8988T (cell line): ENCODE data around the gene MTMR1.

Source experiments
- DNase-seq: peaks from one replicate; pipeline ENCODE4 v3.0.0; 2011

MTMR1 gene

GRCh38 chrX:150763810-150764209 lies 70.6 kb downstream of the MTMR1 start:
- DNase-seq: no peak

DNA sequence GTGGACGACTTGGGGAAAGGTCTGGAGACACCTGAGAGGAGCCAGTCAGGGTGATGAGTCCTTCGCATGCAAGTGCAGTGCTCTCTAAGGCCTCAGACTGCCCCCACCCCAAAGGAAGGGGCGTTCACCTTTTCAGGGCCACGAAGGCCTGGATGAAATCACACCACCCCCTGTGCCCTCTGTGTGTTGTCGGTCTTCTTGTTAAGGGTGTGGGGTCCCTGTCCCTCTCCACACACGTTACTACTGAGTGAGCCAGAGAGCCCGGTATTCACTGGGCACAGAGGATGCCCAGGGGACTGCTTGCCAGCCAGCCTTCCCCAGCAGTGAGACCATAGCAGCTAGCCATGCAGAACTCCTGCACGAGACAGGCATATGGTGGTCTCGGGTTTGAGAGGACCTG lies 72.0 kb downstream of the MTMR1 start:
- DNase-seq: no peak

GRCh38 chrX:150765782-150766350 lies 72.7 kb downstream of the MTMR1 start:
- DNase-seq: no peak

DNA sequence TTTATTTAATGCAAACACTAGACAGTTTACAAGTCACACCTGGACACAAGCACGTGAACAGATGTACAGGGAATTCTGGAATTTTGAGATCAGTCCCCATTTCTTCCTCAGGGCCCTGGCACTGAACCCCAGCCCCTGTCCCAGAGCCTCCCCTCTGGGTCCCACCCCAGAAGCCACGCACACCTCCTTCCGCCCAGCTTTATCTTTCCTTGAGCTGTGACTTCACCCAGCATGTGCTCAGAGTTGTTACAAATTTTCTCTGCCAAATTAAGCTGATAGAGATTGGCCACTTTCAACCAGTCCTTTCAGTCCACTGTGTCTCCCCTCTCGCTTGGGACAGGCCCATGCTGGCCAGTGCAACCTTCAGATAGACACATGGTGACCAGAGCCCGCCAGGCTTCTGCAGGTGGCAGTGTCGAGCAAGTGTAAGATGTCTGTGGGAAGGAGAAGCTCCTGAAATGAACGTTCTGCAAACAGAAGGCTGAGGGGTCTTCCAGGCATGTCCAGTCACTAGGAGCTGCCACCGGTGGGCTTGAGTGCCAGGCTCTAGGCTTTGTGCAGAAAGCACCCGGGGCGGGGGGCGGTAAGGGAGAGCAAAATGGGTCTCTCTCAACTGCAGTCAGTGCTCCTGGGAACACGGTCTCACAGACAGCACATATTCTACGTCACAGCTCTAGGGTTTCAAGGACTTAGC lies 73.3 kb downstream of the MTMR1 start:
- no peak for DNase-seq

- DNase-seq: no peak
Measured at GRCh38 chrX:150767045-150767395, 73.8 kb downstream of the MTMR1 start.

DNA sequence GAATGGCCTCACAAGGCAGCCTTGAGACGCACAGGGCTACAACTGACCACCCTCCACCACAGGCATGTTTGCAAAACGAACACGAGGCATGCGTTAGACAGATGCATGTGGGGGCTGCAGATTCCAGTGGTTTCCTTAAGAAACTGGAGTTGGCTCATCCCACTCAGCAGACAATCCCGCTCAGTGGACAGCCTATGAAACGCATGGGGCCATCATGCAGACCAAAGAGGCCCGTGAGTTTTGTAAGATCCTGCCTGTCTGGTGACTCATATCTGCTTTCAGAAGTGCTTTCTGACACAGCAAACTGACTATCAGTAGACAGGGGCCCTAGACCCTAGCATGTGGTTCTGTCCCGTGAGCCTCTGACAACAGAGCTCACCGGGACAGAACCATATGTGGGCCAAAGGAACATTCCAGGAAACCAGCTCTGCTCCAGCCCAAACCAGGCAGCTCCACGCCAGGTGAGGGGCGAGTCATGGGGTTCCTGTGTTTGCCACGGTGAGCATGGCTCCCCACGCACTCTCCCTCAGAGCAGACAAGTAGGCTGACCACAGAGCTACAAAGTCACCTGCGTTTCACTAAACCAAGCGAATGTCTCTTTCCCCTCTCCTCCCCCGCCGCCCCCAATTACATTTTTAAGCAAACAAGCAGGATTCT lies 74.4 kb downstream of the MTMR1 start:
- no peak for DNase-seq

GRCh38 chrX:150768132-150768485 lies 74.9 kb downstream of the MTMR1 start:
- DNase-seq: no peak

DNA sequence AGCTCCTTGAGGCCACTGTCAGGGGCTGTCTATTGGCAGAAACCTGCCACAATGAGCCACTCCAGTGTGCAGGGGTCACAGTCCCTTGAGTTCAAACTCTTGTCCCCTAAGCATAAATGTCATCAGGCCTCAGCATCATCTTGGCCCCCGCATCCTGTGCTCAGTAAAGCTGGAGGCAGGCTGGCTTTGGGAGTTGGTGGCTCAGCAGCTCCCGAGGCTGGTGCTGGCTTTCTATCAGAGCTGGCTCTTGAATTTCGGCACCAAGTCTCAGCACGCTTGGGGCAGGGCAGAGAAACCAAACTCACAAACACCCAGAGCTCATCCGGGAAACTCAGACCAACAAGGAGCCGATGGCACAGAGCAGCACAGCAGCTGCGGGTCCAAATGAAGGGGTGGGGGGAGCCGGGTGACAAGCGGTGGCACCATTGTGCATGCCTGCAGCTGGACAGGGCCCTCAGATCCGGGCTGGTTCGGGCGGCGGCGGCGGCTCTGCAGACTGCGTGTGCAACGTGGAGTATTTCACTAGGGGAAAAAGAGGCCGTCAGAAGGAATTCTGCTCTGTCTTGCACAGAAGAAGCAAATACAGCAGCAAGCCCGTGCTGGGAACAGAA lies 75.5 kb downstream of the MTMR1 start:
- no peak for DNase-seq

DNA sequence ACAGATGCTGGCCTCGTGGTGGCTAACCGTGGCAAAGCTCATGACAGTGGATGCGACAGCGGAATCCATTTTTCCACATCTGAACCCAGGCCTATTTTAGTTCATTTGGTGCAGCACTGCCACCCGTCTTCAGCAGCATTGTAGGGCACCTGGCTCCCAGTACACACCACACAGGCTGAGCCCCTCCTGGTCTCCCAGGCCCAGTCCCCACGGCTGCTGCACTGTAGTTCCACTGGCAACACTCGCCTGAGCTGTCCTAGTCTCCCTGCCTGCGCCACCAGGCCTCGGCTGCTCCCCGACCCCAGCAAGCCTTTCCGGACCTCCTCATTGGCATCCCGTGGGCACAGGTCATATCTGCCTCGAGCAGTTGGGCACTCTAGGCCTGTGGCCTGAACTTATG lies 76.2 kb downstream of the MTMR1 start:
- no peak for DNase-seq

GRCh38 chrX:150770623-150771022 lies 77.4 kb downstream of the MTMR1 start:
- DNase-seq: no peak

GRCh38 chrX:150771116-150771515 lies 77.9 kb downstream of the MTMR1 start:
- DNase-seq: no peak

- DNase-seq: peak; percentile 61
Measured at GRCh38 chrX:150772150-150772970, 79.2 kb downstream of the MTMR1 start.

GRCh38 chrX:150773117-150773516 lies 79.9 kb downstream of the MTMR1 start:
- no peak for DNase-seq

DNA sequence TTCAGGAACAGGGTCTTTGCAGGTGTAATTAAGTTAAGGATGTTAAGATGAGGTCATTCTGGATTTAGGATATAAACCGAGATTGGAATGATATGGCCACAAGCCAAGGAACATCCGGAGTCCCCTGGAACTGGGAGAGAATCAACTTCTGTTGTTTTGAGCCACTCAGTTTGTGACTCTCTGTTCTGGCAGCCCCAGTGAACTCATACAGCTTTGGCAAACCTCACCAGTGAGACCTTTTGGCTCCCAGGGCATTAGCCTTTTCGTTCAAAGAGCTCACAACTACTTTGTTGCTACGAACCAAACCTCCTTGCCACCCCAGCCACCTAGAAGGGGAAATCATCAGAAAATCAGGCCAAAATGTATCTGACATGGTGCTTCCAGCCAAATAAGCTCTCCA lies 80.4 kb downstream of the MTMR1 start:
- no peak for DNase-seq

DNA sequence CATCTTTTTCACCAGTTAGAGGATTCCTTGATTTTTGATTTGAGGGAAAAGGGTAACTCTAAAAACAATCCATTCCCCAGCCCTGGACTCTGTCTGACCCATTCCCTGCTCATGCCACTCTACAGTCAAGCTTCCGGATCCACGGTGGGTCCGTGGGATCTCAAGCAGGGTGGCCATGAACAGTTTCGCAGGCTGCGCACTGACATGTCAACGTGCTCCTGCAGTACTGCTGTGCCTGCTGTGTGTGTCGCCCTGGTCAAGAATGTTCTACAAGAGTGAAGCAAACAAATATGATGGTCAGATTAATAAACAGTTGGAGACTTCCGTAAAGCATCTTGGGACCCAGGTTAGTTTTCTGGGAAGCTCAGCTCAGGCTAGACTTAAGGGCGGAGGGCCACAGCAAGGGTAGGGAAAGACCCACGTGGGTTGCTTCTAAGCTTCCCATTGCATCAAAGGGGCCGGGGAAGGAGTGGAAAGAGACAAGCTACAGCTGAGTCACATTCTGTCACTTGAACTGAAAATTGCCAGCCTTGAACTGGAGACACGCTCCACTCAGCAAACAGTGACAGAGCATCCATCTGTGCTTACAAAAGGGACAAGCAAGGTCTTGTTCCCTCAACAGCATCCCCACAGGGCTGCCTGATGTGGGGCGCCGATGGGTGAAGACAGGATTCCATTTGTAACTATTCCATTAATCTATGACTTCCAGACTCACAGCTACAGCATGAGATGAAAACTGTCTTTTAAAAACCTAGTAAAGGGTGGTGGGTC lies 81.8 kb downstream of the MTMR1 start:
- no peak for DNase-seq

DNA sequence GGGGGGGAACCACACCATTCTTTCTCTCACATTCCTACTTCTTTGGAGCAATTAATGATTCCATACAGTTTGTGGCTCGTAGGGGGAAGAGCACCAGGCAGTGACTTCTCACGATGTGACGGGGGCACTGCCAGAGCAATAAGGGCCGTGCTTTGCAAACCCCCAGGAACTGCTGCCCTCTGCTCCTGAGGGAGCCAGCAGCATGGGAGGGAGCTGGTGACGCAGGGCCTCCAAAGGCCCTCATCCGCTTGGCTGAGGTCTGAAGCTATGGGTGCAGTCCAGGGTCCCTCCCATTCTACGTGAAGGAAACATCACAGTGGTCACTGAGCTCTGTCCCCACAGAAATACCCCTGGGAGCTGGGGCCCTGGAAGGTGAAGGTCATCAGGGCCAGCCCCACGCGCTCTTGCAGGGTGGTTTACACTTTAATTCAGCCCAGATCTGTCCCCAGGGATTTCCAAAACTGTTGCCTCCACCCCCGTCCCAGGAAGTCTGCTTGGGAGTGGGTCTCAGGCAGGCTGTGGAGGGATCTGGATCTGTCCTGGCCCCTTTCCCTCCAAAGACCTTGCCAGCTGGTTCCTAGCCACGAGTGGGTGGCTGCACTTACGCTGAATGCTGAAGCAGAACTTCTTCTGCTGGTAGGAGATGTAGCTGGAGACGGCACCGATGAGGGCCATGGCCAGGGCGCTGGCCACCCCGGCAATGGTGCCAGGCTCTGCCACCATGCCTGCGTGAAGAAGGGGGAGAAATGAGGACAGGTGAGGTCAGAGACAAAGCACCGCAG lies 82.6 kb downstream of the MTMR1 start:
- no peak for DNase-seq

DNA sequence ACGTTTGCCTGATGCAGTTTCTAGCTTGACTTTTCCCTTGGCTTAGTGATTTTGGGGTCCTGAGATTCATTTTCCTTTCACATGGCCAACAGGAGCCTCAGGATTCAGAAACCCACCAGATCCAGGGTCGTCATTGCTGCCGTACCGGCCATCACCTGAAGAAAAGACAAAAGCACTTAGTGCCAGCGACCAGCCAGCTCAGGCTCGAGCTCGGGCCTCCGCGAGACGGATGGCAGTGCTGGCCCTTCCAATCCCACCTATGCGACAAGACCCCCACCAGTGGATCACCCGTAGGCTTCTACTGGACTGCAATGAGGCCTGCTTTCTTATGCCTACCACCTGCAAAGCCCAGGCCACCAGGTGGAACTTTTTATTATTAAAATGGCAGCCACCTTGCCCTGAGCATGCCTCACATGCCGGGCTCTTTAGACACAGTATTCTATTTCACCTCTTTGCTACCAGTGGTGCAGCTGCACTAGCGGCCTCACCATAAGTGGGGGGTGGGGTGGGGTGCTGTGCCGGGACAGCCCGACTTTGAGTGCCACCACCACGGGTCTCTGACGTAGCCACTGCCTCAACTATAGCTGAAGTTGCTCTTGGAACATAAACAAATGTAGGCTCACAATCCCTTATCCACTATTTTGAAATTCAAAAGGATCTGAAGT lies 84.3 kb downstream of the MTMR1 start:
- DNase-seq: no peak

DNA sequence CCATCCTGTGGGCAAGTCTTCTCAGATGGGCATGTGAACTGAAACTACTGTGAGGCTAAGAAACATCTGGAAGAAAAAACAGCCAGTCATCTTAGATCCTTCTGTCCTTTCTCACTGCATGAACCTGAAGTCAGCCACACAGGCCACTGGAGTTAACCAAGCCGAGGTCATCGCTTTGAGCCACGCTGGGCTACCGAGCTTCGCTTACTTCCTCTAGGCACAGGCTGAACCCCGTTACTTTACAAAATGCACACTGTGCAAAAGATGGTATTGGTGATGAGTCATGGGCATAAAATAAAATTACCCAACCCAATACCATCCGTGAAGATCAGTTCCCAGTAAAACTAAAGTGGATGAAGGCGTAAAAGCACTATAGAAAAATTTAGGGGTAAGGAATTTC lies 86.2 kb downstream of the MTMR1 start:
- DNase-seq: no peak

- DNase-seq: no peak
Measured at GRCh38 chrX:150781677-150782076, 88.5 kb downstream of the MTMR1 start.

DNA sequence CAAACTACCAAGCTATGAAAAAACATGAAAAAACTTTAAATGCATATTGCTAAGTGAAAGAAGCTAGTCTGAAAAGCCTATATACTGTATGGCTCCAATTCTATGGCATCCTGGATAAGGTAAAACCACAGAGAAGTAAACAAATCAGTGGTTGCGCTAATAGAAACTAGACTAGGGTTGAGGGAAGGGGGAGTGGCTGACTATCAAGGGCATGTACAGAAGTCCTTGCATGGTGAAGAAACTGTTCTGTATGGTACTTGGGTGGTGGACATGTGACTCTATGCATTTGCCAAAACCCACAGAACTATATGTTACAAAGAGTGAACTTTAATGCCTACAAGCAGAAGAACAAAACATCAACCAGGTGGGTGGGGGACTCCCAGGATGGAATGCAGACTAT lies 96.8 kb downstream of the MTMR1 start:
- no peak for DNase-seq

GRCh38 chrX:150792949-150793527 lies 99.8 kb downstream of the MTMR1 start:
- DNase-seq: no peak
